ENCODE data around the gene GSTT4. TPM values are rescaled to one million over a fixed set of nuclear protein-coding genes. Genes with fewer than 3 reads are reported as not detected.
"Not testable (repeated sequence)": the region's sequence is repeated elsewhere in the genome, so short reads cannot be mapped to it uniquely, and the experiment has no call there.

GSTT4 gene
- total RNA-seq, 4 donors from 2014 or later: not detected

DNA sequence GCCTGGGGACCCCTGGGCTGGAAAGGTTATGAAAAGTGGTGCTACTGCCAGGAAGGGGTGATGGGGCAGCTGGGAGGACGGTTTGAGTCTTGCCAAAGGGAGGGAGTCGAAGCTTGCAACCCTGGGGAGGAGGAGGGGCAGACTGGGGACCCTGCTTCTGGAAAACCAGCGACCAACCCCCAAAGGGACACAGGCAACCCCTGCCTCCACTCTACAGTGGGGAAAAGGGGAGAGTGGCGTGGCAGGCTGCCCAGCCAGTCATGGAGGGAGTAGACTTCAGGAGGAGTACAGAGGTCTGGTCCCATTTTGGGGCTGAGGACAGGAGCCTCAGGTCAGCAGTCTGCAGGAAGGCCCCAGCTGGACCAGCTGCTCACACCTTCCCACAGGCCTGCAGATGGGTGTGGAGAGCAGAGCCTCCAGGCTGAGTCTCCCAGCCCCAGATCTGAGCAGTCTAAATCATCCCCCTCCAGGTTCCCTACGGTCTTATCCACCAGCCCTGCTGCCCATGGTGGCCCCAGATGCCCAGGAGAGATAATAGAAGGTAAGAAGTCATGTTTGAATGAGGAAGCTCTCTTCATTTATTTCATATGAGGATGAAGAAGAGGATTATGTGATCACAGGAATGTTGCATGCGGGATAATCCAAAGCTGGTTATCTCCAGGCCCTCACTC, 34.3 kb downstream of the GSTT4 start:
- no peaks in the 10 kb centered on the region for H3K4me1 ChIP-seq
- in situ Hi-C loops (cut with MboI; ENCODE audit: low sequenced_read_pairs in 4 of 4) (loop anchor here in 1 of 4 donors (10.0 kb wide), 1 partner anchor 46 kb away; no protein-coding TSS in a partner anchor), intact Hi-C loops (cut with DNase I; ENCODE audit: low total_unique reads) (no loop called here)
- DNase-seq (no peak), ATAC-seq (no peak)
- H3K36me3 ChIP-seq: peaks cover 0 to 12% of the 10 kb centered on the region in 2 donors
- H3K27ac ChIP-seq: no peak overlapping the region
- H3K27me3 ChIP-seq: no peaks in the 10 kb centered on the region
- H3K4me3 ChIP-seq: no peak overlapping the region
- TF ChIP-seq POLR2A (IDR thresholded peaks at IDR 0.05): no peak
- TF ChIP-seq, protein P1, sequence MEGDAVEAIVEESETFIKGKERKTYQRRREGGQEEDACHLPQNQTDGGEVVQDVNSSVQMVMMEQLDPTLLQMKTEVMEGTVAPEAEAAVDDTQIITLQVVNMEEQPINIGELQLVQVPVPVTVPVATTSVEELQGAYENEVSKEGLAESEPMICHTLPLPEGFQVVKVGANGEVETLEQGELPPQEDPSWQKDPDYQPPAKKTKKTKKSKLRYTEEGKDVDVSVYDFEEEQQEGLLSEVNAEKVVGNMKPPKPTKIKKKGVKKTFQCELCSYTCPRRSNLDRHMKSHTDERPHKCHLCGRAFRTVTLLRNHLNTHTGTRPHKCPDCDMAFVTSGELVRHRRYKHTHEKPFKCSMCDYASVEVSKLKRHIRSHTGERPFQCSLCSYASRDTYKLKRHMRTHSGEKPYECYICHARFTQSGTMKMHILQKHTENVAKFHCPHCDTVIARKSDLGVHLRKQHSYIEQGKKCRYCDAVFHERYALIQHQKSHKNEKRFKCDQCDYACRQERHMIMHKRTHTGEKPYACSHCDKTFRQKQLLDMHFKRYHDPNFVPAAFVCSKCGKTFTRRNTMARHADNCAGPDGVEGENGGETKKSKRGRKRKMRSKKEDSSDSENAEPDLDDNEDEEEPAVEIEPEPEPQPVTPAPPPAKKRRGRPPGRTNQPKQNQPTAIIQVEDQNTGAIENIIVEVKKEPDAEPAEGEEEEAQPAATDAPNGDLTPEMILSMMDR (IDR thresholded peaks at IDR 0.05 in 4 of 5, conservative IDR thresholded peaks at IDR 0.05 in 1 of 5): no peak
- no peaks in the 10 kb centered on the region for H3K9me3 ChIP-seq

DNA sequence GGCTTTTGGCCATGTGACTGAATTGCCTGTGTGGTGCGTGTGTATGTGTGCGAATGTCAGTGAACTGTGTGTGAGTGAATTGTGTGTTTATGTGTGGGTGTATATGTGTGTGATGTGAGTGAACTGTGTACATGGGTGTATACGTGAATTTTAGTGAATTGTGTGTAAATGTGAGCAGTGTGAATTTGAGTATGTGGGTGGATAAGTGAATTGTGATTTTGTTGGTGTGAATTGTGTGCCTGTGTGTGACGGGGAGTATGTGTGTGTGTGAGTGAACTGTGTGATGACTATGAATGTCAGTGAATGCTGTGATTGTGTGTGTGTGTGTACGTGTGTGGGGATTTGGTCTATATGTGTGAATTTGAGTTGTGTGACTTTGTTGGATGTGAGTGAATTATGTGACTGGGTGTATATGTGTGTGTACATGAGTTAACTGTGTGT, 35.0 kb downstream of the GSTT4 start:
- ATAC-seq: no peak
- in situ Hi-C loops (cut with MboI; ENCODE audit: low sequenced_read_pairs in 4 of 4) (loop anchor here in 1 of 4 donors (10.0 kb wide), 1 partner anchor 45 kb away; no protein-coding TSS in a partner anchor), intact Hi-C loops (cut with DNase I; ENCODE audit: low total_unique reads) (no loop called here)
- Histone ChIP-seq H3K27ac (no peak overlapping the region), H3K36me3 (peaks cover 0 to 12% of the 10 kb centered on the region in 2 donors), H3K27me3 (no peaks in the 10 kb centered on the region), H3K9me3 (no peaks in the 10 kb centered on the region), H3K4me1 (no peaks in the 10 kb centered on the region), H3K4me3 (no peak overlapping the region)
- TF ChIP-seq, protein P1 (IDR thresholded peaks at IDR 0.05 in 4 of 5, conservative IDR thresholded peaks at IDR 0.05 in 1 of 5): no peak
- no peak for TF ChIP-seq POLR2A (IDR thresholded peaks at IDR 0.05)
- DNase-seq: no peak

DNA sequence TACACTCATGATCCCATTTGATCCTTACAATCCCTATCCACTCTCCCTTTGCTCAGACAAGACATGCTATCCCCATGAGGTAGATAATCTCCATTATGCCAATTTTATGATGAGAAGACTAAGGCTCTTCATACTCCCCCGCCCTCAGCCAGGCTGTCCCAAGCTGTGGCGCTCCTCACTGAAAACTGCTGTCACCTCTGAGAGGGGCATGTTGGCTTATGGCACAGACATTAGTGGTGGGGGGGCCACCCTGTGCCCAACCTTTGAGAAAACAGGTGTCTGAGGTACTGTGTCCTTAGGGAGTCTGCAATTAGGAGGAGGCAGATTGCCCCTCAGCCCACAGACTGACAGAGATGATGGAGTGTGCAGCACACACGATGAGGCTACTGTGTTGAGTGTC, 36.2 kb downstream of the GSTT4 start:
- Histone ChIP-seq H3K4me1 (no peaks in the 10 kb centered on the region), H3K27ac (no peak overlapping the region), H3K9me3 (no peaks in the 10 kb centered on the region), H3K27me3 (no peaks in the 10 kb centered on the region), H3K4me3 (no peak overlapping the region), H3K36me3 (peaks cover 0 to 12% of the 10 kb centered on the region in 2 donors)
- ATAC-seq: no peak
- intact Hi-C loops (cut with DNase I; ENCODE audit: low total_unique reads) (no loop called here), in situ Hi-C loops (cut with MboI; ENCODE audit: low sequenced_read_pairs in 4 of 4) (no loop called here)
- TF ChIP-seq POLR2A (IDR thresholded peaks at IDR 0.05): no peak
- TF ChIP-seq, protein P1 (IDR thresholded peaks at IDR 0.05 in 4 of 5, conservative IDR thresholded peaks at IDR 0.05 in 1 of 5): no peak
- DNase-seq: no peak

DNA sequence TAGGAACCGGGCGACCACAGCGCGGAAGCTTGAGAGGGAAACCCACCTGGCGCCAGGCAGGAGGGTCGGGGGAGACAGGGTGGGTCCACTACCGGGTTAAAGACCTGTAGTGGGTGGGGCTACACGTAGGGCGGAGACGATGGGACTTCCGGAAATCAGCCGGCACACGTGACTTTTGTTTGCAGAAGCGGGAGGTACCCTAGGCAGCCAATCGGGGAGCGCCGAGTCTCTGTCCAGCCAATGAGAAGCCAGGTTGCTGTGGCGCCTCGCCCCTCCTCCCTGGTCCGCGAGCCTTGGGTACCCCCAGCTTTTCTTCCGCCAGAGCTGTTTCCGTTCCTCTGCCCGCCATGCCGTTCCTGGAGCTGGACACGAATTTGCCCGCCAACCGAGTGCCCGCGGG, 38.7 kb downstream of the GSTT4 start, which contains the start of gene DDTL:
DDTL (plus strand) TSS at position 321 of the 400 bp plus-strand sequence; CDS start at position 348, 27 bp downstream.
- H3K9me3 ChIP-seq; in situ Hi-C loops (cut with MboI; ENCODE audit: low sequenced_read_pairs in 4 of 4); DNase-seq; H3K4me1 ChIP-seq; H3K27me3 ChIP-seq; intact Hi-C loops (cut with DNase I; ENCODE audit: low total_unique reads); H3K4me3 ChIP-seq; H3K27ac ChIP-seq: not testable (repeated sequence)
- ATAC-seq: peak; percentile 99
- peaks cover 0 to 12% of the 10 kb centered on the region in 2 donors for H3K36me3 ChIP-seq

DNA sequence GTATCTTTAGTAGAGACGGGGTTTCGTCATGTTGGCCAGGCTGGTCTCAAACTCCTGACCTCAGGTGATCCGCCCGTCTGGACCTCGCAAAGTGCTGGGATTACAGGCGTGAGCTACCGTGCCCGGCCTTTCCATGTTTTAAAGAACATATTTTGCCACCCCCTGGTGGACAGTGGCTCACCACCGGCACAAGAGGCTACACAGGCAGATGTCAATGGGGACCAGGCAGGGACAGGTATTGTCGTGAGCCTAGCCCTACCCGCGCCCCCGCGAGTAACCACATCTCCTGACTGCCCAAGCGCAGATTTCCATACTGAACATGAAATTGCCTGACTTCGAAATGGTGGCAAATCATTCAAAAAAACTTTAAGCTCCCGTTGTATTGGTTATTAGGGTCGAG, 39.2 kb downstream of the GSTT4 start:
- H3K9me3 ChIP-seq; H3K4me3 ChIP-seq; intact Hi-C loops (cut with DNase I; ENCODE audit: low total_unique reads); in situ Hi-C loops (cut with MboI; ENCODE audit: low sequenced_read_pairs in 4 of 4); H3K27me3 ChIP-seq; H3K4me1 ChIP-seq; H3K27ac ChIP-seq; DNase-seq: not testable (repeated sequence)
- peaks cover 0 to 10% of the 10 kb centered on the region in 2 donors for H3K36me3 ChIP-seq
- ATAC-seq: peak; percentile 19 to 47

DNA sequence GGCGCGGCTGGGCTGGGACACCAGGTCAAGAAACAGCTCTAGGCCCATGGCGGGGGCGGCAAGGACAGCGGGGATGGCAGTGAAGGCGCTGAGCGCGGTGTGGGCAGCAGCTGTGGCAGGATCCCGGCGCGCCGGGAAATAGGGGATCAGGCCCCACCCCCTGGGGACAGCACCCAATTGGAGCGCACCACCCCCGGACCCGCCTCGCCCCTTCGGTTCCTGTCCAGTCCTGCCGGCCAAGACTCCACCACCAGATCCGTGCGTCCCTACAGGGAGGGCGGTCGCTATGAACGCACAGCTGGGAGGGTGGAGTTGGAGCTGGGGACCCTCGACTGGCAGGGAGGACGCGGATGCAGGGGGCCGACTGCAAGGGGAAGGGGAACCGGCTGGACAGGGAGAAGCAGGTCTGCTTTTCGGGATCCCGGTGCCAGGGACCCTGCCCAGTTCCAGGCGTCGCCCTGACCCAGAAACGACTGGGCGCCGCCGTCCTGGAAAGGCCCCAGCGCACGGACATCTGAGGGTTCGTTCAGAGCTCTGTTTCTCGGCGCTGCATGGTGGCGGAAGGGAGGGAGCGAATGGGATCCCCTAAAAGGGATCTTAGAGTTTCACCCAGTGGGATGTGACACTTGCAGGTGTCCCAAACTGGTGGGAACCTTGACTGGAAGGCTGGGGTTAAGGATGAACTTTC, 44.0 kb downstream of the GSTT4 start, which contains the start of gene GSTT2B:
GSTT2B (minus strand) TSS at position 112 of the 688 bp plus-strand sequence; CDS start at position 48, 64 bp downstream.
- ATAC-seq: peak; percentile 67 to 77
- H3K4me3 ChIP-seq; intact Hi-C loops (cut with DNase I; ENCODE audit: low total_unique reads); H3K9me3 ChIP-seq; in situ Hi-C loops (cut with MboI; ENCODE audit: low sequenced_read_pairs in 4 of 4); H3K4me1 ChIP-seq; DNase-seq; H3K27ac ChIP-seq; H3K27me3 ChIP-seq; H3K36me3 ChIP-seq: not testable (repeated sequence)

Data from gastrocnemius medialis (tissue), 4 donors.